HTR-8/SVneo (cell line): ENCODE measurements around the gene MTFP1.
A peak's percentile ranks its signal among the peaks of the same experiment; 100 is the strongest.
"Not testable (repeated sequence)": the region's sequence is repeated elsewhere in the genome, so short reads cannot be mapped to it uniquely, and the experiment has no call there.

Experiments used
- DNase-seq: peaks from one replicate; pipeline ENCODE4 v3.0.0; 2011; ENCODE audit warnings: low spot score, mixed read lengths; ENCODE audit not compliant: insufficient read length
- FAIRE-seq: peaks from 2 replicates; lab custom pipeline; 2011; peaks lifted over from hg19 to GRCh38; lab: Jason Lieb, UNC

The MTFP1 gene

DNA sequence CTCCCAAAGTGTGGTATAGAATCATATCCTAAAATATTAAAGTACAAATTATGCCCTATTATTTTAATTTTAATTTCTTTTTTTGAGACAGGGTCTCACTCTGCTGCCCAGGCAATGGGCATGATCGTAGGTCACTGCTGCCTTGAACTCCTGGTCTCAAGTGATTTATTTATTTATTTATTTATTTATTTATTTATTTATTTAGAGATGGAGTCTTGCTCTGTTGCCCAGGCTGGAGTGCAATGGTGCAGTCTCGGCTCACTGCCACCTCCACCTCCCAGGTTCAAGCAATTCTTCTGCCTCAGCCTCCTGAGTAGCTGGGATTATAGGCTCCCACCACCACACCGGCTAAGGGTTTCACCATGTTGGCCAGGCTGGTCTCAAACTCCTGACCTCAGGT, 24.5 kb upstream of the MTFP1 start:
- FAIRE-seq, DNase-seq: not testable (repeated sequence)

GRCh38 chr22:30402028-30402765, 23.4 kb upstream of the MTFP1 start:
- no peak for DNase-seq
- FAIRE-seq: no peak

- not testable (repeated sequence) for DNase-seq, FAIRE-seq
These were observed 22.8 kb upstream of the MTFP1 start for GRCh38 chr22:30402766-30403104.

- DNase-seq (no peak), FAIRE-seq (no peak)
These were observed 21.3 kb upstream of the MTFP1 start for GRCh38 chr22:30404307-30404706.

- DNase-seq: no peak
- FAIRE-seq: no peak
These were observed 19.8 kb upstream of the MTFP1 start for GRCh38 chr22:30405731-30406130.

DNA sequence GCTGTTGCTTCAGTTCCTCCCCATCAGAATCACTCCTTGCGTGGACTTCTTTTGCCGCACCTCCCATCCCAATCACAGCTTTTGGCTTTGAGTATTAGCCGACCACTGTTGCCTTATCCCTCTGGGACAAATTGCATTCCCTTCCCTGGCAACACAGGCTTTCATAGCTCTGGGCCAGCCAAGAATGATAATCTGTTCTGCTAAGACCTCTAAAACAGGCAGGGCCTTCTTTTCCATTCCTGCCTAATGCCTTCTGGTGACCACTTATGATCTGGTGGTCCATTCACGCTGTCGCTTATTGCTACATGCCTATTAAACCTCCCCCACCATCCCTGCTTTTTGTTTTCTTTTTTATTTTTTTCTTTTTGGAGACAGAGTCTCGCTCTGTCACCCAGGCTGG, 19.2 kb upstream of the MTFP1 start:
- FAIRE-seq: no peak
- DNase-seq: no peak

DNA sequence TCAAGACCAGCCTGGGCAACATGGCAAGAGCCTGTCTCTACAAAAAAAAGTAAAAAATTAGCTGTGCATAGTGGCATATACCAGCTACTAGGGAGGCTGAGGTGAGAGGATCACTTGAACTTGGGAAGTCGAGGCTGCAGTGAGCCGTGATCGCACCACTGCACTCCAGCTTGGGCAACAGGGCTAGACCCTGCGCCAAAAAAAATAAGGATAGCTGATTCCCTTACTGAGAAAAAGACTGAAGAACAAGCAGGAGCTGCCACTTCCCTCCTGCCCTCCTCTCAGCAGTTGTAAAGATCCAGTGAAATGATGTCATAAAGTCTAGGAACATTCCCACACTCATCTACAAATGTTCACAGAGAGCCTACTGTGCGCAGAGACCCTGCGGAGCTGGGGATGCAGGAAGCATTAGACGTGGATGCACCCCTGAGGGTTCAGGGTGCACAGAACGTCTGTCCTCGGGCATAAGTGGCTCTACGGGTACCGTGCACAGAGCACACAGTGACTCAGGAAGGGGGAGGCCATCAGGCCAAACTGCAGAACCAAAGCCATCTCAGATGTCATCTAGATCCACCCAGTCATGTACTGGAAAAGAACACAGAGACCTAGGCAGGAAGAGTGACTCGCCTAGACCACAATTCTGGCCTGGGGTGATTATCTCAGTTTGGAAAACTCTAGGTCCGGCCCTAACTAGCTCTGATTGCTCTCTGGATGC, 17.0 kb upstream of the MTFP1 start:
- FAIRE-seq (no peak), DNase-seq (no peak)

DNA sequence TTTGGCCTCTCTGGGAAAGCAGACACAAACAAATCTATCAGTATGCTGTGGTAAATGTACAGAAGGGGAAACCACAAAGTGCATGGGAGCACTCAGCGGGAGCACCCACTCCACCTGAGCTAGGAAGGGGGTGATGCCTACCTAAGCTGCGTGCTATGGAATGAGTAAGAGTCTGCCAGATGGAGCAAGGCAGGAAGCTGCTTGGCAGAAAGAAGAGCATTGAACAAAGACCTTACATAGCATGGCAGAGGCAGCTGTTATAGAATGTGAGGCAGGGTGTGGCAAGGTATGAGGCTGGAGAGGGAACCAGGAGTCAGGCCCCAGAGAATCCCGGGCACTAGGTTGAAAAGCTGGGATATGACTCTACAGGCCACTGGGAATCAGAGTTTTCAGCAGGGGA, 13.8 kb upstream of the MTFP1 start:
- FAIRE-seq: no peak
- no peak for DNase-seq

GRCh38 chr22:30413001-30413400, 12.6 kb upstream of the MTFP1 start:
- FAIRE-seq (no peak), DNase-seq (no peak)

- DNase-seq: no peak
- FAIRE-seq: no peak
These were observed 11.6 kb upstream of the MTFP1 start for GRCh38 chr22:30413745-30414524.

DNA sequence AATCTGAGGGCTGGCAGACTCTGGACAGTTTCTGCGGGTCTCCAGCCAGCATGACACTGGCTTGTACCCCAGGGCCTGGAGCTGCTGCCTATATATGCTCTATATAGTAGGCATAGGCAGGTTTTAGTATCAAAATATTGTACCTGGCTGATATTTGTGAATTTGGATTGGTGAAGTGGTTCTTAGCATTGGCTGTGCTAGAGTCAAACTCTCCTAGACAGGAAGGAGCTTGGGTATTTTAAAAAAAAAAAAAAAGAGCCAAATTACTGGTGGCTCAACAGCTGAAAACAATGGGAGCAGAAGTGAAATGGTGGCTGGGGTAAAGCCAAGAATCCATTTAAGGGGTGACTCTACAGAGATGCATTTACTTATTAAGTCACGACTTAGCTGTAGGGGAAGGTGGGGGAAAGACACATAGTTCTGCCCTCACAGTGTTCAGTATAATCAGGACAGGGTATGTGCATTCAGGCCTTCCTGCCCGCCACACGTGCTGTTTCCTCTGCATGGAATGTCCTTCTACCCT, 11.0 kb upstream of the MTFP1 start:
- no peak for FAIRE-seq
- no peak for DNase-seq

DNA sequence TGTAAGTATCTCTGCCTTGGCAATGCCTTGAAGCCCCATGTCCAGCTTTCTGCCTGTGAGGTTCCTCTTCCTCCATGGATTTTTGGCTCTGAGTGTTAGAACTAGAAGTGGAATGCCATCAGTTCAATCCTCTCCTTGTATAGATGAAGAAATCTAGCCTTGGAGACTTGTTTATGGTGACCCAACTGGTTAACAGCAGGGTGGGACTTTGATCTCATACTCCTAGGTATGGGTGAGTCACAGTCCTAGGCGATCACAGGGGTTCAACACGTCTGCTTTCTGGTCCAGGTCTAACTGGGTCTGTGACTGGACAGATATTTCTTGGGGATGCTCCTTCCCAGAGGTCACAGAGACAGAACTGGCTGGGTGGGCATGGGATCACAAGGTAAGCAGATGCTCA, 9.2 kb upstream of the MTFP1 start:
- FAIRE-seq (no peak), DNase-seq (no peak)

- no peak for FAIRE-seq
These were observed 8.7 kb upstream of the MTFP1 start for GRCh38 chr22:30416837-30417236.

DNA sequence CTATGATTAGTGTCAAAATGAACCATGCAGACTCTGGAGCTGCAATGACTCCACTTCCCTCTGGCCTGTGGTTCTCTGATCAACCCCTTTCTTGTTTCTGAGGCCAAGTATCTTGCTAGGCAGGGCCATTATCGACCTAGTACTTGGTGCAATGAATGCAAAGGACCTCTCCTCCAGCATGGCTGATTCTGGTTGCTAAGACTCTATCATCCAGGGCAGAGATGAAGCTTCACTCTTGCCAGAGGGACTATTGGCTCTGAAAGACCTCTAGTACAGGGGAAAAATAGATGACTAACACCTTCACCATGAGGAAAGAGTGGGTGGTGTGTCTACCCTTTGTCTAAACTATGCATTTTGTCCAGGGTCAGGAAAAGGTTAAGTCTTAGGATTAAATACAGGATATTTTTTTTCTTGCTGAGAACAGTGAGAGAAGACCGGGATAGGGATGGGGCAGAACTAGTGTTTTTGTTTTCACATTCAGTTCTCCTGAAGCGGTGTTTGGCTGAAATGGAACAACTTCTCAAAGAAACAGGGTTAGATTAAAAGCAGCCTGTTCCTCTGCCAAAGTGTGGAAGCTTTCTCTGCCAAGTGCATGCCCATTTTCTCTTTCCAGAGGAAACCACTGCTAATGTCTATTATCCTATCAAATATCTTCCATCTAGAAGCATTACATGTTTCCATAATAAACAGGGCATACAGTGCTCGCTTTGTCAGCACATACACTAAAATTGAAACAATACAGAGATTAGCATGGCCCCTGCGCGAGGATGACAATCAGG, 5.0 kb upstream of the MTFP1 start:
- FAIRE-seq: no peak
- no peak for DNase-seq

More at GRCh38 chr22:30416837-30417236, 8.7 kb upstream of the MTFP1 start:
- DNase-seq: no peak

- FAIRE-seq: no peak
- DNase-seq: no peak
These were observed 3.7 kb upstream of the MTFP1 start for GRCh38 chr22:30421695-30422480.

DNA sequence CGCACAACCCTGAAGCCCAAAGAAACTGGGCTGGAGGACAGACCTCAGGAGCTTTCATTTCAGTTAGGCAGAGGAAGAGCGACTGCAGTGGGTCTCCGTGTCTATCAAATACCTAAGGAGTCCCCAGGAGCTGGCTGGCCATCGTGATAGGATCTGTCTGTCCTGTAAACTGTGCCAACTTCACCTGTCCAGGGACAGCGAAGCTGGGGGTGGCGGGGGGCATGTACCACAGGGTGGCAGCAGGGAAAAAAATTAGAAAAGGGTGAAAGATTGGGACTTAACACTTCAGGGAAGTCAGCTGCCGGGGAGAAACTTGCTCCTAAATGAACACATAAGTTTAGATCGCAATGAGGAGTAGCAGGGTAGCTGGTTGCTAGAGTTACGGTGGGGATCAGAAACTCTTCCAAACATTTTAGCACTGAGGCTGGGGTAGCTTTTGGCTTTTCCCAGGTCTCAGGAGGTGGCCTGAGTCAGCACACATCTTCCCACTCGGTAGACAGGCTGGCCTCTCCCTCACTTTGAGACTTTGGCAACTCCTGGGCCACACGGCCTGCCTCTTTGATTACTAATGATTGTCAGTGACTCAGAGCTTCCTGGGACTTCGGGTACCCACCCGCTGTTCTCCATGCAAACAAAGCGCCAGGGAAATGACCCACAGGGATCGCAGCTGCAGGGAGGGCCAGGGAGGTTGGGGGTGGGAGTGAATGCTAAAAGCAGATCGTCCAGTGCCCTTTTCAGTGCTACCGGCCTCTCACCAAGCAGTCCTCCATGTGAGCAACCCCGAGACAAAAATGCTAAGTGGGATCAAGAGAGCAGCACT, 2.9 kb upstream of the MTFP1 start:
- FAIRE-seq (no peak), DNase-seq (no peak)

GRCh38 chr22:30423301-30423958, 2.1 kb upstream of the MTFP1 start:
- DNase-seq: no peak
- no peak for FAIRE-seq

DNA sequence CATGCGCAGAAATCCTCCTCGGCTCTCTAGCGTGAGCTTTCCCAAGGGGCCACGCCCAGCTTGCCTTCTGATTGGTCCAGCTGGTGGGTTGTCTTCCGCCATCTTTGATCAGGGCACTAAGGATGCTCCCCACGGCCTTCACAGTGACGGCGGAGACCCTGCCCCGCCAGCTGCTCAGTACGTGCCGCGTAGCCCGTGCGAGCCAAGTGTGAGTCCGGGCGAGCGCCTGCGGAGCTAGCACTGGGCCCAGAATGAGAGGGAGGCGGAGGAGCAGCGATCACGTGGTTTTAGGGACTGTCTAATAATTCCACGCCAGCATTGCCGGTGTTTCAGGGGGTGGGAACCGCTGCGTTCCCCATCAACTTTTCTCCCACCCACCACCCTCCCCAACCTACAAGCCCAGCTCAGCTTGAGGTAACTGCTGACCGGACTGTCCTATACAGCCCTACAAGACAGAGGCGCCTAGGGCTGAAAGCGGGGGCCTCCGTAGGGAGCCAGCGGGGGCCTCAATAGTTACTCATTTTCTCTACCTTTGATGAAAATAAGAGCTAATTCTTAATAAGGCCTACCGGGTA, 1.5 kb upstream of the MTFP1 start:
- FAIRE-seq: no peak
- DNase-seq: peak; percentile 92
